AG08395 (cell line): ENCODE measurements around the gene COL15A1.
"Not testable (repeated sequence)": the region's sequence is repeated elsewhere in the genome, so short reads cannot be mapped to it uniquely, and the experiment has no call there.

Source experiments
- DNase-seq: peaks from one replicate; pipeline ENCODE4 v3.0.0; 2012; ENCODE audit warnings: mixed read lengths, low spot score

COL15A1 gene

DNA sequence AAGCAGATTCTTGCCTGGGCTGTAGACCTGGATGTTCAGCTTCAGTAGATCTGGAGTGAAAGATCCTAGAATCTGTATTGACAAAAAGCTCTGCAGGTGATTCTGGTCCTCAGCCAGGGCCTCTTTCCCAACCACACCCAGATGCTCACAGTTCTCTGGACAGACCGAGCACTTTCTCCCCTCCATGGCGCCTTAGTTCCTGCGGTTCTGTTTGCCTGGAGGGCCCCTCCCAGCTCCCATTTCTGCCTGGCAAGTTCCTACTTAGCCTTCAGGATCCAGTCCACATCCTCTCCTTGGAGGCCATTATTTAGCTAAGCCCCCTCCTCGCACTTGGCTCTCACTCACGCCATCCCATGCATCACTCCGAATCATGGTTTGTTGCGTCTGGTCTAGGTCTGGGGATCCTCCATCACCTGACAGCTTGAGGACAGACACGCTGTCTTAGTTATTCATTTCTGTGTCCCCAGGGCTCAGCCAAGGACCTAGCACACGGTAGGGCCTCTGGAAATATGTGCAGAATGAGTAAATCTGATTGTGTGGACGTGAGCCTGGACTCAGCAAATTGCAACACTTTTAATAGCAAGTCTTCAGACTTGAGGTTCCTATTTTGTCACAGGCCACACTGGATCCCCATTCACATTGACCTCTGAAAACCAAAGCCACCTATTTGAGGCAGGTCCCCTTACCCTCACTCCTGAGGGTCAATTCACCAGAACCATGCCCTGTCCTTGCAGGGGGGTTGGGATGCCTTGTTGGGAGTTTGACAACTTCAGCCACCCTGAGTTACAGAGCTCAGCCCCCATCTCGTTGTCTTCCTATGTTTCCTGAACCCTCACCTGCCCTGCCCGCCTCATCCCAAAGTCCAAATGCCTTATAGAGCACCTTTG, 50.7 kb downstream of the COL15A1 start:
- no peak for DNase-seq

DNA sequence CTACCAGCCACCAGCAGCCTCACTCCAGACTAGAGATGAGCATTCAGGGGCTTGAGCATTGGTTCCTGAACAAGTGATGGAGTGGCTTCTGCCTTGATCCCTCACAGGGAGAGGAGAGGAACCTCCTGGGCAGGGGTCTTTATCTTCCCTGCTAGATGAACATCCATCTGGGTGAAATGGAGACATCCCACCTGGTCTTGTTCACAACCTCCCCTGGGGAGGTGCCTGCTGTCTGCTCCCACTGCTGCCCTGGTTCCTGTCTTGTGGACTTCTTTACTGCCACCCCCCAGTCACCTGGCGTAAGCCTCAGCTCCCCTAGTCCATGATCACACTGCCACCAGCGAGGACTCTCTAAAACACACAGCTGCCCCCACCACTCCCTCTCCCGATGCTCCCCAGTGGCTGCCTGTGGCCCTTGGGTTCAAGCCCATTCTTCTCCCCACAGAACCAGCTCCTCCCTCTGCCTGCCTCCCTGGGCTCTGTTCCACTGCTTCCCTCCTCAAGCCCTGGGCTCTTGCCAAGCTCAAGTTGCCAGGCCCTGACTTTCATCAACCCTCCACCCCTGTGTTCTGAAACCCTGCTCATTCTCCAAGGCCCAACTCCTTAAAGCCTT, 51.5 kb downstream of the COL15A1 start:
- DNase-seq, result peak; percentile 55

DNA sequence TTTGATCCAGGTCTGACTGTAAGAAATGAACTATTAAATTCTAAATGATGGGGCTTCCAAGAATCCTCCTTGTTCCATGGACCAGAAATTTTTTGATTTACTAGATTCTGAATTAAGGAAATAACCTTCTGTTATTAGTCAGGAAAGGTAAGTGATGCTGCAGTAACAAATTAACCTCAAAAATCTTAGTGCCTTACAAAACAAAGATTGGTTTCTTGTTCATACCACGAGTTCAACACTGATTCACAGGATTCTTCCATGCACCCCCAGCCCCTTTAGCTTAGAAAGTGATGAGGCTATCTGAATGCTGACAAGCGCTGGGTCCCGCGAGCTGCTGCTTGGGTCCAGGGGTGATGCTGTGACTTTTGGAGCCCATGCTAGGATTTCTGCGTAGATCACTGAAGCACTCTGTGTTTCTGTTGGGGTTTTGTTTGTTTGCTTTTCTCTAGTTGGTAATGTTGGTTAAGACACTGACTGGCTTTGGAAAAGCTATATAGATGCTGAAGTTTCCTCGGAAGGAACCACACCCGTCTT, 52.3 kb downstream of the COL15A1 start:
- DNase-seq, result no peak

DNA sequence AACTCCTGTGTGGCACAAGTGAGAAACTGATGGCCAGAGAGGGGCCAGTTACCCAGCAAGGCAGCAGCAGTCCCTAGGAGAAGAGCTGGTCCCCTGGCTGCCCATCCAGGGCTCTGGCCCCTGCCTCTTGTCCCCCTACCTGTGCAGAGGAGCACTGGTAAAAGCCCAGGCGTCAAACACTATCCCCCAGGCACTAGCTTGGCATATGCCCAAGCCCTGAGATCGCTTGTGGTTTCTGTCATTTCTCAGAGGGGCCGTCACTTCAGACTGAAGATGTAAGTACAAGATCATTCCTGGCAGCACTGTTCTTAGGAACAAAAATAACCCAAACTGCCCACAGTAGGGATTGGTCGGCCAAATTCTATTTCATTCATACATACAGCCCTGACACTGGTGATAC, 53.9 kb downstream of the COL15A1 start:
- DNase-seq, result peak; percentile 50

DNA sequence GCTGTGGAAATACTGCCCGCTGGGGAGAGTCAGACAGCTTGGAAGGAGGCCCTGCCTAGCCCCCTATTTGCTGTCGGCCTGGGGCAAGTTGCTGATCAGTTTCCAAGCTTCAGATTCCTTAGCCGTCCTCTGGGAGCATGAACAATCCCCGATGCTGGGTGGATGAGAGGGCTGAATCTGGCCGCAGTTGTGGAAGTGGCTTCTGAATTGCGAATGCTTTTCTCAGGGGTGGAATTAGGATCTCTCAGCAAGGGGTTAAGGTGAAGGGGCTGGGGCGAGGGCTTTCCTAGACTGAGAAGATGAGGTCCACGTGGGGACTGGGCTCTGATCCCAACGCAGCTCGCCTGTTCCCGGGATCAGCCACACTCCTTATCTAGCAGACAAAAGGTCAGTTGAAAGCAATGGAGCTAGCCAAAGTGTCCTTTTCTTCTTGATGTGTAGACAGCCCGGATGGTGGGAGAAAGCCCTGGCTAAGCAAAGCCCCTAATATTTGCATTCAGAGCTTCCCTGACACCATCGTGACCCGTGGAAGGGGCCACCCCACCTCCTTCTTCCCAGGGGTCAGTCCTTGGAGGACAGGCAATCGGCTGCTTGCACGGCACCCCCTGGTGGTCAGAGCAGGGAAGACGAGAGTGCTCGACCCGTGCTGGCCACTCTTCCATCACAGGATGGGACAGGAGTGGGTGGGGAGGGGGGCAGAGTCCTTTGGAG, 54.9 kb downstream of the COL15A1 start:
- DNase-seq, result peak; percentile 84

DNA sequence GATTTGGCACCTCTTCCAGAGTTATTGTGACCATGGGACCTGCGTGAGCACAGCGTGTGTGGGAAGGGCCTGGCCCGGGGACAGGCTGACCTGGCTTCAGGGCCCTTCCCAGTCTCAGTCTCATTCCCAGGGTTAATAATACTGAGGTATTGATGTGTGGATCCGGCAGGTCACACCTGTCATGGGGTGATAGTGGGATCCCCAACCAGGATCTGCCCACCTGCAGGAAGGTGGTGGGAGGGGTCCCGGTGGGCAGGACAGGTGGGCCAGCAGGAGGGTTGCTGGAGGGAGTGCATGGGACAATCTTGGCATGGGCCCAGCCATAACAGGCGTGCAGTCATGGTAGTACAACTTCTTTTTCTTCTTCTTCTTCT, 55.4 kb downstream of the COL15A1 start:
- DNase-seq, result no peak

DNA sequence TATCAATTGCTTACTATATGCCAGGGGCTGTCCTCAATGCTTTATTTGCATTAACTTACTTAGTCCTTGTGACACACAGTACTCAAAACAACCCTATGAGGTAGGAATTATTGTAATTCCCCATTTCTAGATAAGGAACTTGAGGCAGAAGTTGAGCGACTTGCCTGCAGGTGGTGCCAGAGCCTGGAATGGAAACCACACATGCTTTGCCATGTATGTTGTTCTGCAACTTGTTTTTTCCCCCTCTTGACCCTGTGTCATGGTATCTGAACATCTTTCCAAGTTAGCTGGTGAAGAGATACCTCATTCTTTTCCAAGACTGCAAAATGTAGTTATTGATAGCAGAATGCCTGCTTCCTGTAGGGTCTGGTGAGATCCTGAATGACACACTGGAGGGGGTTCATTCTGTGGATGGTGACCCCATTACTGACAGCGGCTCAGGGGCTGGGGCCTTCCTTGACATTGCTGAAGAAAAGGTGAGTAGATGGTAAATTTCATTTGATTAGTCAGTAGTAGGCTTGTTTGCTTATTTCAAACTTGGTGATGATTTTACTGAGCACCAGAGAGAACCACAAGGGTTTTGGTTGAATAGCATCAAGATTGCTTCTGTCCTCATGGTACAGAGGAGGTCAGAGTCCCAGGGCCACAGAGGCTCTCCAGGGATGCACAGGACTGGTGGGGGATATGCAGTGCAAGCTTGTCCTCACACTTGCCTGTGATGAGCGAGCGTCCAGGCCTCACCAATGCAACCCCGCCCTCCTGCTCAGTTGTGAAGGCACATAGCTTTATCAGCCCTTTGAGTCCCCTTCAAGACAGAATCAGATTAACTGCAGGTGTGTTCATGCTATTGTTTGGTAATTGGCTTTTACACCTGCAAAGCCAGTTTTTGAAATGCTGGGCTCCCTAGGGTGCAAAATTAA, 57.0 kb downstream of the COL15A1 start:
- peak; percentile 66 for DNase-seq

DNA sequence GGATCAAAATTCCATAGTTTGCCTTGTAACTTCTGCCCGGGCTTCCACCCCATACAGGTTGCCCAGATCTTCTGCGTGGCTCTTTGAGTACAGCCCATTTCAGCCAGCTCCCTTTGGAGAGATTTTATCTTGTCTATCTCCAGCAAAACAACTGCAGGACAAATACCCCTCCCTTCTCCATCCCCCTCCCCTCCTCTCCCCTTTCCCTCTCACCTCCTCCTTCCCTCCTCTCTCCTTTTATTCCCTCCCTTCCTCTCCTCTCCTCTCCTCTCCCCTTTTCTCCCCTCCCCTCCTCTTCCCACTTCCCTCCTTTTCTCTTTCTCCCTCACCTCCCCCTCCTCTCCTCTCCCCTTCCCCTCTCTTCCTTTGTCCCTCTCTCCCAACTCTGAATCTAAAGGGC, 58.2 kb downstream of the COL15A1 start:
- DNase-seq, result no peak

DNA sequence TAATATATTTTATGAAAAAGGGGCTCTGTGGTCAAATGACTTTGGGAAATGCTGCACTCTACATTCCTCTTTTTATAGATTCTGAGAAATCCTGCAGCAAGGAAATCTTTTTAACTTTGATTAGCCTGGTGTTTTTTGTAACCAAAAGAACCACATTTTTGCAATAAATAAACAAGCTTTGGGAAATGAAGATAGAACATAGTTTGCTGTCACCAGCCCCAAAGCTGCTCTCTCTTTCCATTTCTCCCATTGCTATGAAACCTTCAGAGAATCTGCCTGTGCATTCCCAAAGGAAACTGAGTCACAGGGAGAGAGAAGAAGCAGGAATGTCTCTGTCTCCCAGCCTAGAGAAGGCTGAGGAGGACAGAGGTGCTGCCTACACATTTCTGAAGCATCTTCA, 59.0 kb downstream of the COL15A1 start:
- DNase-seq, result no peak

DNA sequence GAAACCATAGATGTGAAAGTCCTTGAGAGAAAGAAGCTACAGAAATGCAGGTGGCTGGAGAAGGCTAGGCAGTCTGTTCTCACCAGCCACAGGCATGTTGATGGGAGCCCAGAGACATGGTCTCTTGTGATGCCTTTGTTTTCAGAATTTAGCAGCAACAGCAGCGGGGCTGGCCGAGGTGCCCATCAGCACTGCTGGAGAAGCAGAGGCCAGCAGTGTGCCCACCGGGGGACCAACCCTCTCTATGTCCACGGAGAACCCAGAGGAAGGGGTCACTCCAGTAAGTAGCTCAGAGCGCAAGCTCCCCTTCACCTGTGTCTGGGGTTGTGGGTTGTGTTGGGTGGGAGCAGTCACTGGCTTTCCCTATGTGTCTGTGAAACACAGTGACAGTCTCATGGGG, 59.6 kb downstream of the COL15A1 start:
- DNase-seq, result no peak

DNA sequence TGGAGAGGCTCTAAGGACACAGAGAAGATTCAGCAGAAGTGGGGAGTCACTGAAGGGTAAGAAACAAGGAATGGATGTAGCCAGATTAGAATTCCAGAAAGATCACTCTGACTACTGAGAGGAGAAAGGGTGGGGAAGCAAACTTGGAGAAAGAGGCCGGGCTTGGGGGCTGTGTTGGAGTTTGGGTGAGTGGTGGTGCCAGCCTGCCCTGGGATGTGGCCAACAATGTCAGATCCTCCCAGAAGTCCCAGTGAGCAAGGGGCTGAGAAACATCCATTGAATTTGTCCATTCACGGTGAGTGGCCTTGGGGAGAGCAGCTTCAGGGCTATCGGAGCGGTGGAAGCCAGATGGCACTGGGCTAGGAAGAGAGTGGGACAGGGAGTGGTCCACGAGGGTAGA, 60.4 kb downstream of the COL15A1 start:
- DNase-seq, result no peak

DNA sequence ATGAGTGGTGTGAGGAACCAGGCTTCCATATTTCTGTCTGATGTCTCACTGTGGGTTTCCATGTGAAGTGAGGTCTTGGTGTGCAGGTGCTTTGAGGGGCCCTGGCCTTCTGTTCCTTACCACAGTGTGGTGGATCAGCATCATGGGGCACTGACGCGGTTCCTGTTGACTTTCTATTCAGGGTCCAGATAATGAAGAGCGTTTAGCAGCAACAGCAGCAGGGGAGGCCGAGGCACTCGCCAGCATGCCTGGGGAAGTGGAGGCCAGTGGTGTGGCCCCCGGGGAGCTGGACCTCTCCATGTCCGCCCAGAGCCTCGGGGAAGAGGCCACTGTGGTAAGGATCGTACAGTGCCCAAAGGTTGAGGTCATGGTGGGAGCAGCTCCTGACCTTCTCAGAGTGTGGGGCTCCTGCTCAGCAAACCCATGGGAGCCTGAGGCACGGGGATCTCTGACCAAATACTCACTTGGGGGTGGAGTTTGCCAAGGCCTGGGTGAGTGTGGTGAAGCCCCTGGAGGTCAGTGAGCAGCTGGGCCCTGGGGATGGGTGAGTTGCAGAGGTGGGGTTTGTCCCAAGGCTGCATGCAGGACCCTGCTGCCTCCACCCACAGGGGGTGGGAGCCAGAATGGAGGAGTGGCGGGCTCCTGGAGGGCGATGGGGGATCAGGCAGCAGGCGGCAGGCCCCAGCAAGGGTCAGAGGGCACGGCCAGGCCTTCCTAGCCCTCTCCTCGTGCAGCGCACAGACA, 61.2 kb downstream of the COL15A1 start:
- no peak for DNase-seq

DNA sequence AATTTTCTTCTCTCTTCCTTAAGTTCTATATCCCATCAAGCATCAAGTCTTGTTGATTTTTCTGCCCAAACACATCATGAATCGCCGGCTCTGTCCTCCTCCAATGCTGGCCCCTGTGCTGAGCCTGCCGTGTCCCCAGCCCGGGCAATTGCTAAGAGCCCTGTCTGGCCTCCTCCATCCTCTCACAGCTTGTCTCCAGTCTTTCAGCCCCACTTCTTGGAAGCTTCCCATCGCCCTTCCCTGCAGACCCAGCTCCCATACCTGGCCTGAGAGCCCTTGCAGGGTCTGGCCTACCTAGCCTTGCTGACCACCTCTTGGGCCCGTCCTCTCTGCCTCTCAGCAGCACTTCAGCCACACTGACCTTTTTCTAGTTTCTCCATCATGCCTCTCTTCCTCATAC, 61.9 kb downstream of the COL15A1 start:
- no peak for DNase-seq

DNA sequence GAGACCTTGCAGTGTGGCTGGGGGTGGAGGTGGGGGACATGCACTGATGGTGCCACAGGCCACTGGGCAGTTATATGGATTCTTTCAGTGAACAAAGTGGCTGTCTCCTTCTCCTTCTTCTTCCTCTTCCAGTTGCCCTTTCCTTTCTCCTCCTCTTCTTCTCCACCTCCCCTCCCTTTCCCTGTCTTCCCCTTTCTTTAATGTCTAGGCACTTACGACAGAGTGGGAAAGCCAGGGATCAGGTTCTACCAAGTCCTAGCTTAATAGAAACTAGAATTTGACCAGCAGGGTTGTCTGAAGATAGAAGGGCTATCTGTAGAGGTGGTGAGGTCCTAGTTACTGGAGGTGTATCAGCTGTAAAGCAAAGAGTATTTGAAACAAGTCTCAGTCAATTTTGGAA, 62.8 kb downstream of the COL15A1 start:
- no peak for DNase-seq

DNA sequence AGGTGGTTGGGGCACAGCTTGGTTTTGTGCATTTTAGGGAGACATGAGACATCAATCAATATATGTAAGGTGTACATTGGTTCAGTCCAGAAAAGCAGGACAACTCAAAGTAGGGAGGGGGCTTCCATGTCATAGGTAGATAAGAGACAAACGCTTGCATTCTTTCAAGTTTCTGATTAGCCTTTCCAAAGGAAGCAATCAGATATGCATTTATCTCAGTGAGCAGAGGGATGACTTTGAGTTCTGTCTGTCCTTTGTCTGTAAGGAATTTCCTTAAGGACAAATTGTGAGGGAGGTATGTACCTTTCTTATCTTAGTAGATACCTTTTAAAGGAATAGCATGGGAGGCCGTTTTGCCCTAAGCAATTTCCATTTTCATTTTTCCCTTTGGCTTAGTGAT, 63.3 kb downstream of the COL15A1 start:
- DNase-seq, result no peak

DNA sequence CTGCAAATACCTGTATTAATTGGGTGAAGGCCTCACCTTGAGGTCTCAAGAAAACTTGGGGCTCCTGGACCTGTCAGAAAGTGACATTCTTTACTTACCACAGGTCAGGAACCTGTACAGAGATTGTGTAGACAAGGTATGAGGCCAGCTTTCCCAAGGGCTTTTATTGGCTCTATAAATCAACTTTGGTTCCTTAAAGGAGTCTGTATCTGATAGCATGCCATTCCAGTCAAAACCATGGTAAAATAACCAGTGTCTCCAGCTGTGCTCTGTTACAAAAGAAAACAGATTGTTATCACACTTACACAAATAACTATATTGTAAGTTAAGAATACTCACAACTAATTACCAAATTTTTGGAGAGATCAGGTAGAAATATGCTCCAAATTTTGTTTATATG, 64.5 kb downstream of the COL15A1 start:
- DNase-seq, result no peak

DNA sequence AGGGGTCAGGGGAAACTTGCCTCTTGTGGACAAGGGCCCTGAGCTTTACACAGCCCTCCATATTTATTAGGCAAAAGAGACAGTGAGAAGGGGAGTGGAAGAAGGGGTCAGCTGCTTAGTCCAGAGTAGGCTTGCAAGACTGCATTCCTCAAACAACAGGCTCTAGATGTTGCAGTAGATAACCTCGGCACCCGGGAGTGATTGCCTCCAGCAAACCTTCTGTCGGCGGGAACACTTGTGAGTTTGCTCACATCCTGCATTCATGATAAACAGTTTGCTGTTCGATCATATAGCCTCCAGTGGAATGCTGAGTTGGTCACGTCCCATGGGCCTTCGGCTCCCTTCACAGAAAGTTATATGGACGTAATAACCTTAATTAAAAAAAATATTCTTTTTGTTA, 66.7 kb downstream of the COL15A1 start:
- DNase-seq, result not testable (repeated sequence)

DNA sequence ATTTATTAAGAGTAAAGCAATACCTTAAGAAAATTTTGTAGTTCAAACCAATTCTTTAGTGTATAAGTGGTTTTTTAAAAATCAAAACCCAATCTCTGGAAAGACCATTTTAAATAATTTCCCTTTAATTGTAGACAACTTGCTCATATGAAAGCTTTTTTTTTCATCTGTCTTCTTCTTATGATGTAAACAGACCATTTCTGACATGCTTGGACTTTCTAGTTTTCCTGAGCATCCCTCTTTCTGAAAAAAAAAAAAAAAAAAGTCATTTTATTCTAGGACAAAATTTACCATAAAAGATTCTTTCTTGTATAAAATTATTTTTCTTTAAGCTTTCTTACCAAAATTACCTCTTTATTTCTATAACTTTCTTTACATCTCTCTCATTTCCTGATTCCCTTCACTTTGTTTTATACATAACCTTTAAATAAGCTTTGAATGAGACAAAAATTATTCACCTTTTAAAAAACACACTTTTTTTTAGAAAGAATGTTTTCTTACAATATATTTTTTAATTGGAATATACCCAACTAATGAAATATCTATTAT, 67.5 kb downstream of the COL15A1 start:
- no peak for DNase-seq

DNA sequence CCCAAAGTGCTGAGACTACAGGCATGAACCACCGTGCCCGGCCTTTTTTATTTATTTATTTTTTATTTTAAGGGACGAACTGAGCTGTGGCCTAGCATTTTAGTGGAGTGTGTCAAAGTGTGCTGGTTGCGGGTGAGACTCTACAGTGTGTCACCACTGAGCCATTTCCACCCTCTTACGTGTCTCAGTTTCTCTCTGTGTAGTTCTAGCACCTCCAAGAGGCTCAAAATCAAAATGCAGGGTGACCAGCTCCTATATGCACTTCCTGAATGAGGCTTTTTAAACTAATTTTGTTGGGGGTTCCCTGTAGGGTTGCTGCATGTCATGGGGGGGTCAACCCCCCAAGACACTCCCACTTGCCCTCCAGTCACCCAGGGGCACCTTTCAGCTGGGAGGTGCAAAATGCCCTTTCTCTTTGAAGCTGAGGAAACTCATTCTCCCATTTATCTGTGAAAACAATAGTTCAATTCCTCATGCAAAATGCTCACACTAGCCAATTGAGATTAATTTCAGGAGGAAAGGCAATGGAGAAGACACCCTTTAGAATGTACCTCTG, 69.3 kb downstream of the COL15A1 start:
- DNase-seq, result no peak

DNA sequence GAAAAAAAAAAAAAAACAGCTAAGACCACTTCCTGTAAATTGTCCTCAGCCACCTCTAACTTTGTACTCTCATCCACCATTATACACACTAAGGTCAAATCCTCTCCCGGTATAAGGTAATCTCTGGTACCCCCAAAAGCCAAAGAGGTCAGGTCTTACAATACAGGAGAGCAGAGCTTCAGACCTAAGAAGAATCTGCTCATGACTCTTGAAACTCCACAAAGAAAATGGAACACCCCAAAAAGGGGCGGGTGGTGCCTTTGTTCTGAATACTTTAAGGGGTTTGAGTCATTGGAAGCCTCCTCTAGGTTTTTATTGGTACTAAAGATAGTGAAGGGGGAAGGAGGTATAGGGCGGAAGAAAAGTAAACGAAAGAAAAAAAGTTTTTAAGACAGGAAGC, 69.8 kb downstream of the COL15A1 start:
- no peak for DNase-seq
